ENCODE results near the gene CCDC66.

The CCDC66 gene

DNA sequence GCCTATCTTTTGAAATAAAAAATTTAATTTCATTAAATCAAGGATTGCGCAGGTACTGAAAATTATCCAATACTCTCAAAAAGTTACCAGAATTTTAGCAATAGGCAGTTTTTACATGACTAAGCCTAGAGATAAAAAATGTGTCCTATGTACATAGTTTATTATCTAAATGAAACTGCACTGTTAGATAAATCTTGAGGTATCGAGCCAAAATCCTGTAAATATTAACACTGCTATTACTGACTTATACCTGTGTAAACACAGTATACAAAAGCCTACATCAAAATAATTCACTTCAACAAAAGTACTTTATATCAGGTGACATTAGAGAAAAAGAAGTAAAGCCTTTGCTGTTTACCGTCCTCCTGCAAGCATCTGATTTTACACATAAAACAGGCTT lies 65.4 kb downstream of the CCDC66 start:
- no peak for DNase-seq

DNA sequence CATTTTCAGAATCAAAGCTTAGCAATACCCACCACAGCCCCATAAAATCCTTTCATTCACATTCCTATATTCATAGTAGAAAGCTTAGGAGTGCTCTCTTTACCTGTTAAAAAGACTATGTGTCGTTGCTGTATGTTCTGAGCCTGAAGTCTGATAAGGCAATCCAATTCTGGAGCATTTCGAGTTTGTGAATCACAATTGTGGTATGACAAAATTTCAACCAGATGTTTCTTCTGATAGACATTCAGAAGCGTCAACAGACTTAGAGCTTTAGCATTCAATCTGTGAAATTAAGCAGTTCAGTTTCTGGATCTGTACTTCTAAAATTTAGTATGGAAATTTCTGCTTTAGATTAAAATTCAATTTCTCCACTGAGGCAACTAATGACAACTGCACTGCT lies 67.8 kb downstream of the CCDC66 start:
- no peak for DNase-seq

DNA sequence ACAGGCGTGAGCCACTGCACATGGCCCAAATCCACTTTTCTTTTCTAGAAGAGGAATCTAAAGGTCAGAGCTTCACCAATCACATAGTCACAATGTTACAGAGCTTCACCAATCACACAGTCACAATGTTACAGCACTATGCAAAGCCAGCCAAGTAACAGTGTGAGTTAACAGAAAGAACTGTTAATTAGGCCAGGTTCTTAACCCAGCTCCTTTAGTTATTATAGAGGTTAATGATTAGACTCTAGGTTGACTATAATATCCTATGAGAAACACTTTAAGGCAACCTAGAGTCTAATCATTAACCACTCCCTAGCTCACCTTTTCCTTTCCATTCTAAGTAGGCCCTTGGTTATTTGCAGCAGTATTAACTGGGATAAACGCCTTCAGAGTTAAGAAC lies 72.1 kb downstream of the CCDC66 start:
- DNase-seq: no peak

DNA sequence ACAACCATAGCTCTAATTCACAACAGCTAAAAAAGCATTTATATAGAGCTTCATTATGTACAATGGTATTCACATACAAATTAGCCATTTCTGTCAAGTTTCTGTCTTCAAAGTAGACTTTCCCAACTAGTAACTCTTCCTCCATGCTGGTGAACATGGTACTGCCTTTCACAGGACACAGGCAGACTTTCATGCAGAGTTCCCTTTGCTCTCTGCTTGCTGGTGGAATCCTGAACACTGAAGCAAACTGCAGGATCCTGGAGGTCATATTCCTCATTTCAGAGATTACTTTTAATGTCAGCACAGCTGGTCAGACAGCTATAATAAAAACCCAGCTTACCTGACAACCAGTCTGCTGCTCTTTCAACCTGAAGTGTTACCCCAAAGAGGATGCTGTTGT lies 72.5 kb downstream of the CCDC66 start:
- no peak for DNase-seq

DNA sequence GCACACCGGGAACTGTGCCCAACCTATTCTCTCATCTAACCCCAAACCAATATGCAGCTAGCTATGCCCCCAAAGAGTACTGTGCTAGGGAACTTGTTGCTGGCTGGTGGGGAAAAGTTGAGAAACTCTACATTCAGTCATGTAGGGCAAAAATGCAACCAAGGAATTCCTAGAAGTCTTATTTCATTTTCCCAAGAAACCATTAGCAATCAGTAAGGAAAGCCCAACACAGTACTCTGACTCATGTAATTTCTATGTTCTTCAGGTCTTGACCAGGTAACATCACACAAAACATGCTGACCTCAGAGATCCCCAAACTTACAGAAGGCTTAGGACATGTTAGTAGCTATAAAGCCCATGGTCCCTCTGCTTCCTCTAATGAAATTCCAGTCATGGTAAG lies 74.0 kb downstream of the CCDC66 start:
- DNase-seq: no peak

DNA sequence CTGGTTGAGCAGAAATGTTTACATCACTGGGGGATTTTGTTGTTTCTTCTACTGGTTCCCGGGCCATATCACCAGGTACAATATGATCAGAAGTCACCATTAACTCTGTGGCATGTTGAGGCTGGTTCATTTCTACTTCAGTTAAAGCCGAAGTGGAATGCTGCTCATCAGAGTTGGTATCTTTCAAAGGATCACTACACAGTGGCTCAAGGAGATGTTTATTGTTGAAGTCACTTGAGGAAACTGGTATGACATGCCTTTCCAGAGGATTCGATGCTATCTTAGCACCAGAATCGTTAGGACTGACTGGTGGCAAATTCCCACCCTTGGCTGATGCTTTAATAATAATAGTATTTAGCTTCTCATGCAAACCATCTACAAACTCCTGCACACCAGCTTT lies 76.2 kb downstream of the CCDC66 start:
- DNase-seq: no peak

DNA sequence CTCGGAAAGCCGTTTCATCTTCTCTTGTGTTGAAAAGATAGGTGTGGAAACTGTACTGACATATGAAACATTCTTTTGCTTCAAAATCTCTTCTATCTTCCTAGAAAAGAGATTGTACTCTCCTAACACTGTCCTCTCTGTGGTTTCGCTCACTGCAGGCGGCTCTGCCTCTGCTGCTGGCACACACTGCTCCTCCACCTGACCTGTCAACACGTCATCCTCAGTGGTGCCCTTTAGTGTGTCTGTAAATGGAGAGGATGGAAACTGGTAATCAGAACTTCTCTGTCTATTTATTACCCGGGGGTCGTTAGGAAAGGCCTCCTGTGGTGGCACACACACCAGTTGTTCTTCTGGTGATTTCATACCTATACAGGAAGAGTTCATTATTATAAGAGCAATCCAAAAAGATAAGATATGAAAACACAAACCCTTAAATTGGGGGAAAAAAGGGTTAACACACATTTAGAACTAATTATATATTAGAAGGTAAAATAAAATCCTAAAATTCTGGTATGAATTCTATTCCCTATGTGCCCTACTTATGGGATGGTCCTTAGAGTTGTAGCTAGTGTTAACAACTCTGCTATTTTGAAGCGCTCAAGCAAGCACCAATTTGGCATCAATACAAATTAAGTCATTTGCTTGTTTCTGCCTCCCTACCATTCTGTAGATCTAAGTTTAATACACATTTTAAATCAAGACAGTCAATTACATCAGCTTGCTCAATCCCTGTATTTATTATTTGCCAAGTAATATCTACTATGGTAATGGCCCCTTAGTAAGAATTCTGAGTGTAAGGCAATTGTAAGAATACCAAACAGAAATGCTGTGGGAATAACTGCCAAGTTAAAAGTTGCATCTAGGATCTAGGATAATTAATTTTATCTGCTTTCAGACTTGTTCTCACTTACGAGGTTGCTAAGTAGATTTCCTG lies 76.9 kb downstream of the CCDC66 start:
- DNase-seq: peak; percentile 28

DNA sequence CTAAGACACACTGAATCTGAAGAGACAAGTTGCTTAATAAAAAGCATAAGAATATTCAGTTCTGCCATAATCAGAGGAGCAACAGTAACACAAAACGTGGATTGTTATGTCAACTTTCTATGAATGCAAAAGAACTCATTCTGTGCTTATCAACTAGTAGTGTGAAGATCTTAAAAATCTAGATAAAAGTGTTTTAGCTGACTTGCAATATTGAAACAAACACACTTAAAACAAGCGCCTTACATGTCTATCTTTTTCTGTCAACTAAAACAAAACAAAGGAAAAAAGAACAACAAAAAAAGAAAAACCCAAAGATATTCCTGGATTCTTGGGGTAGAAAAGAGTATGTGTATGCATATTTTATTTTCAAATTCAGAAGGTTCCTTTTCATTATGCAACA lies 88.4 kb downstream of the CCDC66 start:
- no peak for DNase-seq

DNA sequence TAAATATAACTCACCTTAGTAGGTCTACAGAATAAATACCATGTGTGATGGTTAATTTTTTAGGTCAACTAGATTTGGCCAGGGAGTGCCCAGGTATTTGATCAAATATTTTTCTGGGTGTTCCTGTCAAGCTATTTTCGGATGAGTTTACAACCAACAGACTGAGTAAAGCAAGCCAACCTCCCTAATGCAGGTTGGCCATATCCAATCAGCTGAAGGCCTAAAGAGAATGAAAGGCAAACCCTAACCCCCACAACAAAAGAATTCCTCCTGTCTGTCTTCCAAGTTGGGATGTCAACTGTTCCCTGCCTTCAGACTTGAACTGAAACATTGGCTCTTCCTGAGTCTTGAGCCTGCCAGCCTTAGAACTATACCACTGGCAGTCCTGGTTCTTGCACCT lies 97.5 kb downstream of the CCDC66 start:
- no peak for DNase-seq

- no peak for DNase-seq
Measured at GRCh38 chr3:56655709-56656108, 98.7 kb downstream of the CCDC66 start.

GRCh38 chr3:56664823-56665222 lies 107.8 kb downstream of the CCDC66 start:
- no peak for DNase-seq

- no peak for DNase-seq
Measured at GRCh38 chr3:56667973-56668579, 111.1 kb downstream of the CCDC66 start.
